ENCODE data around the gene FAM83G. TPM values are rescaled to one million over a fixed set of nuclear protein-coding genes. Genes with fewer than 3 reads are reported as not detected.

The FAM83G gene
- total RNA-seq, 1 experiment from 2014 or later: 24.3 TPM

- peak overlapping the region; percentile 58 for H3K27ac Mint-ChIP-seq (ENCODE audit: unreplicated experiment)
- H3K27me3 Mint-ChIP-seq (ENCODE audit: insufficient read depth, unreplicated experiment): no peaks in the 10 kb centered on the region
- Histone ChIP-seq H3K9me3 (no peaks in the 10 kb centered on the region), H3K27me3 (replicated peaks; ENCODE audit: control insufficient read depth, insufficient read depth, low read length) (no peaks in the 10 kb centered on the region), H3K4me3 (ENCODE audit: low read depth, low read length) (peak overlapping the region; percentile 93), H3K36me3 (ENCODE audit: control insufficient read depth, insufficient read depth, low read length) (no peaks in the 10 kb centered on the region), H3K4me1 (peaks cover 27% of the 10 kb centered on the region)
- DNase-seq: peak; percentile 61 to 62
- no TSS peak for BruUV-seq (replicated peaks)
- CTCF ChIA-PET: interaction anchor here (1.5 kb wide), 1 partner anchor 43 kb away, joined by 5 read pairs; no protein-coding TSS in a partner anchor
- H3K4me1 Mint-ChIP-seq (ENCODE audit: low read depth, unreplicated experiment): peaks cover 7% of the 10 kb centered on the region
- peak overlapping the region; percentile 75 for H3K4me3 Mint-ChIP-seq (ENCODE audit: unreplicated experiment)
- H3K9me3 Mint-ChIP-seq (ENCODE audit: unreplicated experiment): no peaks in the 10 kb centered on the region
- TF ChIP-seq CTCF (IDR thresholded peaks at IDR 0.05; ENCODE audit: insufficient read depth in 1 of 2, low read depth in 1 of 2, low read length in 1 of 2, severe bottlenecking in 1 of 2, unreplicated experiment in 1 of 2): no peak
- POLR2A ChIA-PET: interaction anchor here (0.7 kb wide), 1 partner anchor 375 kb away, joined by 12 read pairs; the partner anchor contains the start of gene MAPK7
- H3K36me3 Mint-ChIP-seq (ENCODE audit: insufficient read depth, unreplicated experiment): peaks cover 24% of the 10 kb centered on the region
- intact Hi-C loops (cut with micrococcal nuclease; ENCODE audit: unreplicated experiment): loop anchor here (1.0 kb wide), 1 partner anchor 15 kb away; no protein-coding TSS in a partner anchor
Measured at GRCh38 chr17:19003543-19004420, 782 bp downstream of the FAM83G start.

DNA sequence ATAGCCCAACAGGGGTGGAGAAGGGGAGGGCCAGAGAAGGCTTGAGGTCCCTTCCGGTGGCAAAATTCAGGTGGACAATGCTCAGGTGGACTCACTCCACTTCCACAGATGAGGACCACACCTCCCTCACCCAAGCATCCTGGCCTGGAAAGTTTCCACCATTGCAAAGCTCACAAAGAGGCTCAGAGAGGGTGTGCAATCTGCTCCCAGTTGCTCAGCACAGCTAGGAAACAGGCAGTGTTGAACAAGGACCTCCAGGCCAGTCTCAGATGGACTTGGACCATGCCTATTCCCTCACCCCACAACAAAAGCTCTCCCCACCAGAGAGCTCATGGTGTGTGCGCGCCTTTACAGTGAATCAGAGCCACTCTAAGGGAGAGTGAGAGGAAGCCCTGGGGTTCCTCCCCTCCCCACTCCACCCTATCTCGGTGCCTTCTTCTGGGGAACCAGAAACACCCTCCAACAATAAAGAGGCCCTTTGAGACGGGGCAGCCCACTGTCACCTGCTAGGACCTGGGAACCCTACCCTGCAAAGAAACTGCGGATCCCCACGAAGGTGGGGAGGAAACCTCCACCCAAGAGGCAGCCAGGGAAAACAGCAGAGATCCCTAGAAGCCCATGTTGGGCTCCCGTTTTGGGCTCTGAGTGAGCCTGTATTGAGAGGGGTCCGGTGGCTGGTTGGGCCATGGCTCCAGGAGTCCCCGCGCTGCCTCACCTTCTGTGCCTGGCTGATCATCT lies 1.6 kb downstream of the FAM83G start:
- no peak for TF ChIP-seq CTCF (IDR thresholded peaks at IDR 0.05; ENCODE audit: insufficient read depth in 1 of 2, low read depth in 1 of 2, low read length in 1 of 2, severe bottlenecking in 1 of 2, unreplicated experiment in 1 of 2)
- peak overlapping the region; percentile 75 for H3K4me3 Mint-ChIP-seq (ENCODE audit: unreplicated experiment)
- Histone ChIP-seq H3K4me1 (peaks cover 27% of the 10 kb centered on the region), H3K27me3 (replicated peaks; ENCODE audit: control insufficient read depth, insufficient read depth, low read length) (no peaks in the 10 kb centered on the region), H3K36me3 (ENCODE audit: control insufficient read depth, insufficient read depth, low read length) (no peaks in the 10 kb centered on the region; the same call in 1 of the 2 replicates), H3K9me3 (no peaks in the 10 kb centered on the region), H3K4me3 (ENCODE audit: low read depth, low read length) (no peak overlapping the region)
- peaks cover 7% of the 10 kb centered on the region for H3K4me1 Mint-ChIP-seq (ENCODE audit: low read depth, unreplicated experiment)
- H3K36me3 Mint-ChIP-seq (ENCODE audit: insufficient read depth, unreplicated experiment): peaks cover 32% of the 10 kb centered on the region
- no TSS peak for BruUV-seq (replicated peaks)
- H3K27ac Mint-ChIP-seq (ENCODE audit: unreplicated experiment): no peak overlapping the region
- intact Hi-C loops (cut with micrococcal nuclease; ENCODE audit: unreplicated experiment): no loop called here
- no peaks in the 10 kb centered on the region for H3K9me3 Mint-ChIP-seq (ENCODE audit: unreplicated experiment)
- H3K27me3 Mint-ChIP-seq (ENCODE audit: insufficient read depth, unreplicated experiment): no peaks in the 10 kb centered on the region
- ChIA-PET POLR2A (no interaction called here), CTCF (no interaction called here)
- no peak for DNase-seq

DNA sequence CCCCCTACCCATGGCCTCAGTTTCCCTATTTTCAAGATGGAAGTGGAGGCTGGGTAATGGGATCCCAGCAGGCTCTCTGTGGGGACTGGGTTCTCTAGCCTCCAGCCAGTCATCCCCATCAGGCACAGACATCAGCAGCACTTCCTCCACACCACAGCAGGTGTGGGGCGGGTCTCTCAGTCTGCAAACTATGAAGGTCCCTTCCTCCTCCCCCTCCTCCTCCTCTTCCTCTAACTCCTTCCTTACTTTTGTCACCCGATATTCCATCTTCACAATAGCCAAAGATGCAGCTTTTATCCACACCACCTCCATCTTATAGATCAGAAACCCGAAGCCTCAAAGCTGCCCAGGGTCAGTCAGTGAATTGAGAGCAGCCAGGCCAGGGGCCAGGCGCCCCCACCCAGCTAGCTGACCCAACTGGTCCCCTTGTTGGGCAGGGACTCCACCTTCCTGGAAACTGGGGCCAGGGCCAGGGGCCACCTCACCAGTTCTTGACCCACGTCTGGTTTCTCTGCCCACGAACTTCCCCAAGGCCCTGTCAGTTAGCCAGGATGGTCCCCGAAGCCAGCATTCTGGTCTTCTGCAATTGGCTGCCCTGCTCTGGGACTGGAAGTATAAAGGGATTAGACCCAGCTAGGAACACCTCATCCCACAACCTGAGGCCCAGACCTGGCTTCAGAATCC lies 2.5 kb downstream of the FAM83G start:
- Mint-ChIP-seq H3K27ac (ENCODE audit: unreplicated experiment) (no peak overlapping the region), H3K27me3 (ENCODE audit: insufficient read depth, unreplicated experiment) (no peaks in the 10 kb centered on the region), H3K4me1 (ENCODE audit: low read depth, unreplicated experiment) (peaks cover 7% of the 10 kb centered on the region), H3K9me3 (ENCODE audit: unreplicated experiment) (no peaks in the 10 kb centered on the region), H3K36me3 (ENCODE audit: insufficient read depth, unreplicated experiment) (peaks cover 40% of the 10 kb centered on the region), H3K4me3 (ENCODE audit: unreplicated experiment) (no peak overlapping the region)
- POLR2A ChIA-PET: interaction anchor here (1.3 kb wide), 1 partner anchor 17 kb away, joined by 3 read pairs; no protein-coding TSS in a partner anchor
- DNase-seq: no peak
- BruUV-seq (replicated peaks): TSS peak; percentile 31
- H3K9me3 ChIP-seq: no peaks in the 10 kb centered on the region
- H3K36me3 ChIP-seq (ENCODE audit: control insufficient read depth, insufficient read depth, low read length): no peaks in the 10 kb centered on the region; the same call in 1 of the 2 replicates
- intact Hi-C loops (cut with micrococcal nuclease; ENCODE audit: unreplicated experiment): no loop called here
- no peak overlapping the region for H3K4me3 ChIP-seq (ENCODE audit: low read depth, low read length)
- CTCF ChIA-PET: no interaction called here
- H3K27me3 ChIP-seq (replicated peaks; ENCODE audit: control insufficient read depth, insufficient read depth, low read length): no peaks in the 10 kb centered on the region
- peaks cover 27% of the 10 kb centered on the region for H3K4me1 ChIP-seq
- TF ChIP-seq CTCF (IDR thresholded peaks at IDR 0.05; ENCODE audit: insufficient read depth in 1 of 2, low read depth in 1 of 2, low read length in 1 of 2, severe bottlenecking in 1 of 2, unreplicated experiment in 1 of 2): no peak

Measured in Caco-2 (cell line).